ENCODE results near the gene TWIST1.

Gene TWIST1

GRCh38 chr7:19069842-19070241 lies 47.6 kb downstream of the TWIST1 start:
- Histone ChIP-seq H3K4me2 (ENCODE audit: low read depth, low read length, poor library complexity, severe bottlenecking) (no peak overlapping the region), H3K27me3 (ENCODE audit: low read length) (no peaks in the 10 kb centered on the region), H3K9me2 (replicated peaks; ENCODE audit: insufficient read depth, low read length) (no peaks in the 10 kb centered on the region), H3K79me2 (ENCODE audit: insufficient read depth, low read length) (no peaks in the 10 kb centered on the region), H3K36me3 (ENCODE audit: low read length) (no peaks in the 10 kb centered on the region), H3K4me3 (ENCODE audit: insufficient read depth, low read length, poor library complexity, severe bottlenecking) (no peak overlapping the region), H3K27ac (ENCODE audit: low read depth, low read length) (no peak overlapping the region), H4K20me1 (ENCODE audit: low read depth, low read length) (no peaks in the 10 kb centered on the region), H3K9me3 (ENCODE audit: insufficient read depth, low read length) (no peaks in the 10 kb centered on the region), H2AFZ (ENCODE audit: low read depth, low read length, severe bottlenecking) (no peak overlapping the region), H3K9ac (ENCODE audit: low read length) (no peak overlapping the region), H3F3A (ENCODE audit: insufficient read depth) (no peaks in the 10 kb centered on the region)
- no peak for TF ChIP-seq EZH2phosphoT487 (conservative IDR thresholded peaks at IDR 0.05; ENCODE audit: low read length)
- no peak for TF ChIP-seq CTCF (IDR thresholded peaks at IDR 0.05; ENCODE audit: insufficient read depth, low read length, poor library complexity, severe bottlenecking)

- TF ChIP-seq CTCF (IDR thresholded peaks at IDR 0.05; ENCODE audit: insufficient read depth, low read length, poor library complexity, severe bottlenecking) (no peak), EZH2phosphoT487 (conservative IDR thresholded peaks at IDR 0.05; ENCODE audit: low read length) (no peak)
- Histone ChIP-seq H3K36me3 (ENCODE audit: low read length) (no peaks in the 10 kb centered on the region), H3K79me2 (ENCODE audit: insufficient read depth, low read length) (no peaks in the 10 kb centered on the region), H3K9me3 (ENCODE audit: insufficient read depth, low read length) (no peaks in the 10 kb centered on the region), H3K4me2 (ENCODE audit: low read depth, low read length, poor library complexity, severe bottlenecking) (no peak overlapping the region), H2AFZ (ENCODE audit: low read depth, low read length, severe bottlenecking) (no peak overlapping the region), H3K9me2 (replicated peaks; ENCODE audit: insufficient read depth, low read length) (no peaks in the 10 kb centered on the region), H3K27ac (ENCODE audit: low read depth, low read length) (no peak overlapping the region), H3F3A (ENCODE audit: insufficient read depth) (no peaks in the 10 kb centered on the region), H3K27me3 (ENCODE audit: low read length) (no peaks in the 10 kb centered on the region), H4K20me1 (ENCODE audit: low read depth, low read length) (no peaks in the 10 kb centered on the region), H3K9ac (ENCODE audit: low read length) (no peak overlapping the region), H3K4me3 (ENCODE audit: insufficient read depth, low read length, poor library complexity, severe bottlenecking) (no peak overlapping the region)
Observed at GRCh38 chr7:19066170-19066569, 51.3 kb downstream of the TWIST1 start.
